Coronary artery (tissue), 2 donors: ENCODE data around the gene SVBP.

ENCODE experiments used
- DNase-seq: peaks from one replicate; pipeline ENCODE4 v3.0.0-alpha.2; 2017; ENCODE audit warnings: low spot score
- H3K27ac ChIP-seq, 2 donors: fragments of 200-600 bp; sonication (generic); one replicate each; pipeline ENCODE4 v1.5.1; 2016 to 2019
- H3K4me3 ChIP-seq: fragments of 200-600 bp; sonication (generic); 2 replicates; pipeline ENCODE4 v1.5.1; 2016; ENCODE audit warnings: mild to moderate bottlenecking, moderate library complexity
- TF ChIP-seq, protein P1 (sequence below): fragments of 200-600 bp; sonication (generic); IDR thresholded peaks from one replicate; pipeline ENCODE4 v1.5.1; 2019; ENCODE audit warnings: antibody characterized with exemption

The SVBP gene

GRCh38 chr1:42831273-42831672 is 14.1 kb upstream of the SVBP start:
- Histone ChIP-seq H3K27ac (no peak overlapping the region), H3K4me3 (no peak overlapping the region)
- no peak for DNase-seq
- TF ChIP-seq, protein P1, sequence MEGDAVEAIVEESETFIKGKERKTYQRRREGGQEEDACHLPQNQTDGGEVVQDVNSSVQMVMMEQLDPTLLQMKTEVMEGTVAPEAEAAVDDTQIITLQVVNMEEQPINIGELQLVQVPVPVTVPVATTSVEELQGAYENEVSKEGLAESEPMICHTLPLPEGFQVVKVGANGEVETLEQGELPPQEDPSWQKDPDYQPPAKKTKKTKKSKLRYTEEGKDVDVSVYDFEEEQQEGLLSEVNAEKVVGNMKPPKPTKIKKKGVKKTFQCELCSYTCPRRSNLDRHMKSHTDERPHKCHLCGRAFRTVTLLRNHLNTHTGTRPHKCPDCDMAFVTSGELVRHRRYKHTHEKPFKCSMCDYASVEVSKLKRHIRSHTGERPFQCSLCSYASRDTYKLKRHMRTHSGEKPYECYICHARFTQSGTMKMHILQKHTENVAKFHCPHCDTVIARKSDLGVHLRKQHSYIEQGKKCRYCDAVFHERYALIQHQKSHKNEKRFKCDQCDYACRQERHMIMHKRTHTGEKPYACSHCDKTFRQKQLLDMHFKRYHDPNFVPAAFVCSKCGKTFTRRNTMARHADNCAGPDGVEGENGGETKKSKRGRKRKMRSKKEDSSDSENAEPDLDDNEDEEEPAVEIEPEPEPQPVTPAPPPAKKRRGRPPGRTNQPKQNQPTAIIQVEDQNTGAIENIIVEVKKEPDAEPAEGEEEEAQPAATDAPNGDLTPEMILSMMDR: no peak

DNA sequence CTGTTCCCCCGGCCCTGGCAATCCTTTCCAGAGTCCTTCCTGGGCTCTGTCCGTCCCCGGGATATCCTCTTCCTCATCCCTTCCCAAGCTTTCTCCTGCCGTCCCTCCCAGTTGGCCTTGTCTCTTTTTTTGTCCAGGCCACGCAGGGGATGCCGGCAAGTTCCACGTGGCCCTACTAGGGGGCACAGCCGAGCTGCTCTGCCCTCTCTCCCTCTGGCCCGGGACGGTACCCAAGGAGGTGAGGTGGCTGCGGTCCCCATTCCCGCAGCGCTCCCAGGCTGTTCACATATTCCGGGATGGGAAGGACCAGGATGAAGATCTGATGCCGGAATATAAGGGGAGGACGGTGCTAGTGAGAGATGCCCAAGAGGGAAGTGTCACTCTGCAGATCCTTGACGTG is 13.4 kb upstream of the SVBP start:
- TF ChIP-seq, protein P1: no peak
- no peak for DNase-seq
- Histone ChIP-seq H3K27ac (no peak overlapping the region), H3K4me3 (no peak overlapping the region)

GRCh38 chr1:42825036-42825851 is 8.0 kb upstream of the SVBP start:
- TF ChIP-seq, protein P1: no peak

DNA sequence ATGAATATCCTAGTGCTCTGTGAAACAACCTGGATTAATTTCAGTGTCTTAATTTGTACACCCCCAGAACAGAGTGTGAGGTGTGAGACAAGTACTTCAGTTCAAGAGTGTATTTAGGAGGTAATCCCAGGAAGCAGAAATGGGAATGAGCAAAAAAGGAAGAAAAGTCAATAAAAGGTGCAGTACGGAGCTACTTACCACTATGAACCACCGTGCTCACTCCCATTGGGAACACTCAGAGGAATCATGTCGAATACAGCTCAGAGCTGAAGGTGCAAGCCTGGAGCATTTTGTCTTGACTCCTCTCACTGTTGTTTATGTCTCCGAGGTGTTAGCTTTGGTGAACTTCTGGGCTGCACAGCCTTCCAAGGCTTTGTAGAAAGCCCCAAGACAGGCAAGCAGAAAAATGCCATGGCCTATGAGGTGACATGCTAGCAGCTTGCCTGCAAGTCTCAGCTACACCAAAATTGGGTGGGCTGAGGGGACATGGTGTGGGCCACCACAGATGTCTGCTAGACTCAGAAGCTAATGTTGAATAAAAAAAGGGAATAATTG is 7.4 kb upstream of the SVBP start:
- no peak for DNase-seq
- TF ChIP-seq, protein P1: no peak
- Histone ChIP-seq H3K27ac (no peak overlapping the region), H3K4me3 (no peak overlapping the region)

More at GRCh38 chr1:42825036-42825851, 8.0 kb upstream of the SVBP start:
- H3K4me3 ChIP-seq: no peak overlapping the region
- no peak overlapping the region for H3K27ac ChIP-seq
- DNase-seq: no peak

DNA sequence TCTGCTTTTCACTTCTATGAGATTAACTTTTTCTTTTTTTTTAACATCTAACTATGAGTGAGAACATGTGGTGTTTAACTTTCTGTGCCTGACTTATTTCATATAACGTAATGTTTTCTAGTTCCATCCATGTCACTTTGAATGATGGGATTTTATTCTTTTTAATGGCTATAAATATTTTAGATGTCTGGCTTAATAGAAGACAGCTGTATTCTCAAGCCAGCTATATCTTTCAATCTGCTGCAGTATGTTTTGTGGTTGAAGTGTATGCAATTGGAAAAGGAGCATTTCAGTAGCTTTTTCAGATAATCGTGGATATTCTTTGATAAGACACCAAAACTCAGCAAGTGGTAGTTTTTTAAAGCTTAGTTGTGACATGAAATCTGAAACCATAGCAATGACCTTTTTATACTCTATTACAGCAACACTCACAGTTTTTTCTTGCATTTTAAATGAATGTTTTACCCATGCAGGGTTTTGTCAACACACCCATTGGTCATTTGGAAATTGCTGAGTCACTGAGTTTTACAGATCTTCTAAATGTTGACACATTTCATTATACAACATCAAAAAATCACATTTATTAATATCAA is 5.7 kb upstream of the SVBP start:
- no peak for DNase-seq
- TF ChIP-seq, protein P1: no peak
- Histone ChIP-seq H3K27ac (no peak overlapping the region), H3K4me3 (no peak overlapping the region)

DNA sequence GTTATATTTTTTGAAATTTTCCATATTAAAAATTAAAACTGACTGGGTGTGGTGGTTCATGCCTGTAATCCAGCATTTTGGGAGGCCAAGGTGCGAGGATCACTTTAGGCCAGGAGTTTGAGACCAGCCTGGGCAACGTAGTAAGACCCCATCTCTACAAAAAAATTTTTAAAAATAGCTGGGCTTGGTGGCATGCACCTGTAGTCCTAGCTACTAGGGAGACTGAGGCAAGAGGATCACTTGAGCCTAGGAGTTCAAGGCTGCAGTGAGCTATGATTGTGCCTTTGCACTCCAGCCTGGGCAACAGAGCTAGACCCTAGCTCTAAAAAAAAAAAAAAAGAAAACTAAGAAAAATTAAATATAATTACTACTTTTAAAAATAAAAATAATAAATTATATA is 4.5 kb upstream of the SVBP start:
- DNase-seq: no peak
- no peak overlapping the region for H3K4me3 ChIP-seq
- H3K27ac ChIP-seq: no peak overlapping the region
- TF ChIP-seq, protein P1: no peak
